Measurements from ENCODE around the gene ZNF227.
"Not testable (repeated sequence)": the region's sequence is repeated elsewhere in the genome, so short reads cannot be mapped to it uniquely, and the experiment has no call there.

DNA sequence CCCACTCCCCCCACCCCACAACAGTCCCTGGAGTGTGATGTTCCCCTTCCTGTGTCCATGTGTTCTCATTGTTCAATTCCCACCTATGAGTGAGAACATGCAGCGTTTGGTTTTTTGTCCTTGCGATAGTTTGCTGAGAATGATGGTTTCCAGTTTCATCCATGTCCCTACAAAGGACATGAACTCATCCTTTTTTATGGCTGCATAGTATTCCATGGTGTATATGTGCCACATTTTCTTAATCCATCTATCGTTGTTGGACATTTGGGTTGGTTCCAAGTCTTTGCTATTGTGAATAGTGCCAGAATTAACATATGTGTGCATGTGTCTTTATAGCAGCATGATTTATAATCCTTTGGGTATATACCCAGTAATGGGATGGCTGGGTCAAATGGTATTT lies 7.6 kb downstream of the ZNF227 start:
- TF ChIP-seq, protein P1, sequence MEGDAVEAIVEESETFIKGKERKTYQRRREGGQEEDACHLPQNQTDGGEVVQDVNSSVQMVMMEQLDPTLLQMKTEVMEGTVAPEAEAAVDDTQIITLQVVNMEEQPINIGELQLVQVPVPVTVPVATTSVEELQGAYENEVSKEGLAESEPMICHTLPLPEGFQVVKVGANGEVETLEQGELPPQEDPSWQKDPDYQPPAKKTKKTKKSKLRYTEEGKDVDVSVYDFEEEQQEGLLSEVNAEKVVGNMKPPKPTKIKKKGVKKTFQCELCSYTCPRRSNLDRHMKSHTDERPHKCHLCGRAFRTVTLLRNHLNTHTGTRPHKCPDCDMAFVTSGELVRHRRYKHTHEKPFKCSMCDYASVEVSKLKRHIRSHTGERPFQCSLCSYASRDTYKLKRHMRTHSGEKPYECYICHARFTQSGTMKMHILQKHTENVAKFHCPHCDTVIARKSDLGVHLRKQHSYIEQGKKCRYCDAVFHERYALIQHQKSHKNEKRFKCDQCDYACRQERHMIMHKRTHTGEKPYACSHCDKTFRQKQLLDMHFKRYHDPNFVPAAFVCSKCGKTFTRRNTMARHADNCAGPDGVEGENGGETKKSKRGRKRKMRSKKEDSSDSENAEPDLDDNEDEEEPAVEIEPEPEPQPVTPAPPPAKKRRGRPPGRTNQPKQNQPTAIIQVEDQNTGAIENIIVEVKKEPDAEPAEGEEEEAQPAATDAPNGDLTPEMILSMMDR (IDR thresholded peaks at IDR 0.05) = not testable (repeated sequence)
- TF ChIP-seq POLR2A (IDR thresholded peaks at IDR 0.05) = not testable (repeated sequence)

Measured in Peyer's patch (tissue), 4 donors.